Activated T-cell treated with anti-CD3 and anti-CD28 coated beads, Interleukin-2, amount 50 U/mL, for 24 hours (primary cell): ENCODE data around the gene CCDC85A.

ENCODE experiments used
- DNase-seq: peaks from one replicate; pipeline ENCODE4 v3.0.0-alpha.2; 2020
- H3K27ac Mint-ChIP-seq: 2 replicates; pipeline ENCODE4 v1.8.0; 2020; ENCODE audit warnings: mild to moderate bottlenecking, mixed read lengths
- H3K27me3 Mint-ChIP-seq: 2 replicates; pipeline ENCODE4 v1.8.0; 2020; ENCODE audit warnings: mixed read lengths
- H3K36me3 Mint-ChIP-seq: 2 replicates; pipeline ENCODE4 v1.8.0; 2020; ENCODE audit warnings: low read depth, mixed read lengths
- H3K4me1 Mint-ChIP-seq: 2 replicates; pipeline ENCODE4 v1.8.0; 2020; ENCODE audit warnings: low read depth, mixed read lengths
- H3K4me3 Mint-ChIP-seq: 2 replicates; pipeline ENCODE4 v1.8.0; 2020; ENCODE audit warnings: mild to moderate bottlenecking, moderate library complexity, mixed read lengths
- H3K9me3 Mint-ChIP-seq: 2 replicates; pipeline ENCODE4 v1.8.0; 2020; ENCODE audit warnings: mixed read lengths

The CCDC85A gene

GRCh38 chr2:56240210-56240609 is 56.4 kb downstream of the CCDC85A start:
- no peaks in the 10 kb centered on the region for H3K36me3 Mint-ChIP-seq
- no peak overlapping the region for H3K4me3 Mint-ChIP-seq
- H3K9me3 Mint-ChIP-seq, result peaks cover 8% of the 10 kb centered on the region
- no peaks in the 10 kb centered on the region for H3K27me3 Mint-ChIP-seq
- no peak overlapping the region for H3K27ac Mint-ChIP-seq
- H3K4me1 Mint-ChIP-seq, result no peaks in the 10 kb centered on the region
- DNase-seq, result no peak

GRCh38 chr2:56244506-56244905 is 60.7 kb downstream of the CCDC85A start:
- Mint-ChIP-seq H3K9me3 (peaks cover 10% of the 10 kb centered on the region), H3K4me1 (no peaks in the 10 kb centered on the region), H3K36me3 (no peaks in the 10 kb centered on the region), H3K27ac (no peak overlapping the region), H3K27me3 (no peaks in the 10 kb centered on the region), H3K4me3 (no peak overlapping the region)
- DNase-seq, result no peak

DNA sequence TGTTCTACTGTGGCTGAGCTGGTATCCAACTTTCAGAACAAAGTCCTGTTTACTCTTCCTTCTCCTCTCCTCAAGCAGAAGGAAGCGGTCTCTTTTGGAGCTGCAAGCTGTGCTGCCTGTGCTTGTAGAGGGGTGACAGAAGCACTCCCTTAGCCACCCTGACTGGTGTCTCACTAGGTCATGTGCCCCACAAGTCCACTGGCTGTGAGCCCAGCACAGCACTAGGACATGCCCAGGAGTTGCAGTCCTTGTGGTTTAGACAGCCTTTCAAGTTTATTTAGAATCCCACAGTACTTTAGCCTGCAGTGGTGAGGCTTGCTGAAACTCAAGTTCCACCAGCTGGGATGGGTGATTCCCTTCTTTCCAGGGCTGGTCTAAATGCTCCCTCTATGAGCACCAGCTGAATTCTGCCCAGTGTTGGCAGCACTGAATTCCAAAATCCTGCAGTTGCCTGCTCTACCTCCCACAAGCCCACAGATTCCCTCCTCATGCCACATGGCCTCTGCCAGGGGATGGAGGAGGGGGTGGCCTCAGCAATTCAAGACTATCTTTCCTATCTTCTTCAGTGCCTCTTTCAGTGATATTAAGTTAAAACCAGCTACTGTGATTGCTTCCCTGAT is 61.2 kb downstream of the CCDC85A start:
- DNase-seq, result no peak
- H3K27ac Mint-ChIP-seq, result no peak overlapping the region
- peaks cover 10% of the 10 kb centered on the region for H3K9me3 Mint-ChIP-seq
- H3K36me3 Mint-ChIP-seq, result no peaks in the 10 kb centered on the region
- H3K27me3 Mint-ChIP-seq, result no peaks in the 10 kb centered on the region
- no peak overlapping the region for H3K4me3 Mint-ChIP-seq
- no peaks in the 10 kb centered on the region for H3K4me1 Mint-ChIP-seq

GRCh38 chr2:56248965-56249742 is 65.4 kb downstream of the CCDC85A start:
- no peak for DNase-seq
- Mint-ChIP-seq H3K27ac (no peak overlapping the region), H3K36me3 (no peaks in the 10 kb centered on the region), H3K9me3 (peaks cover 3% of the 10 kb centered on the region), H3K4me3 (no peak overlapping the region), H3K27me3 (no peaks in the 10 kb centered on the region), H3K4me1 (no peaks in the 10 kb centered on the region)

GRCh38 chr2:56250153-56250729 is 66.5 kb downstream of the CCDC85A start:
- Mint-ChIP-seq H3K27me3 (no peaks in the 10 kb centered on the region), H3K4me1 (no peaks in the 10 kb centered on the region), H3K27ac (no peak overlapping the region), H3K9me3 (peaks cover 3% of the 10 kb centered on the region), H3K36me3 (no peaks in the 10 kb centered on the region), H3K4me3 (no peak overlapping the region)
- no peak for DNase-seq

DNA sequence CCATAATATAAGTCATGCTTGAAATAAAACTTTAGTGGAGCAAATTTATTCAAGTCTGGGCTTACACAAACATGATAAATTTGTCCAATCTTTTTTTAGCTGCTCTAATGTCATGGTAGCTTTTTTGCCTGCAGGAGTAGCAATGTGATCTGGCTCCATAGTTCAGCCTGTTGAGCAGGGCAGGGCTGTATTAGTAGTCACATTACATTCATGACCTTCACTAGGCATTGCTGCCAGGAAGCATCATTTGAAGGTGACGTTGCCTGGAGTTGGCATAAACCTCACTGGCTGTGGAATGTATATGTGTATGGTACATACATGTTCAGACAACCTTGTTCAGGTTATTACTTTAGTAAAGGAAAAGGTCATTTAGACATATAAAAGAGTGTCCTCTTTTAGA is 76.6 kb downstream of the CCDC85A start:
- H3K4me1 Mint-ChIP-seq, result no peaks in the 10 kb centered on the region
- no peaks in the 10 kb centered on the region for H3K27me3 Mint-ChIP-seq
- H3K4me3 Mint-ChIP-seq, result no peak overlapping the region
- no peaks in the 10 kb centered on the region for H3K36me3 Mint-ChIP-seq
- DNase-seq, result no peak
- no peaks in the 10 kb centered on the region for H3K9me3 Mint-ChIP-seq
- no peak overlapping the region for H3K27ac Mint-ChIP-seq

- no peak overlapping the region for H3K27ac Mint-ChIP-seq
- no peaks in the 10 kb centered on the region for H3K4me1 Mint-ChIP-seq
- H3K4me3 Mint-ChIP-seq, result no peak overlapping the region
- H3K9me3 Mint-ChIP-seq, result no peaks in the 10 kb centered on the region
- no peaks in the 10 kb centered on the region for H3K27me3 Mint-ChIP-seq
- no peak for DNase-seq
- no peaks in the 10 kb centered on the region for H3K36me3 Mint-ChIP-seq
Measured at GRCh38 chr2:56262241-56262640, 78.5 kb downstream of the CCDC85A start.

- no peak overlapping the region for H3K27ac Mint-ChIP-seq
- H3K36me3 Mint-ChIP-seq, result no peaks in the 10 kb centered on the region
- H3K4me3 Mint-ChIP-seq, result no peak overlapping the region
- no peaks in the 10 kb centered on the region for H3K9me3 Mint-ChIP-seq
- H3K27me3 Mint-ChIP-seq, result no peaks in the 10 kb centered on the region
- DNase-seq, result no peak
- H3K4me1 Mint-ChIP-seq, result no peaks in the 10 kb centered on the region
Measured at GRCh38 chr2:56263876-56264275, 80.1 kb downstream of the CCDC85A start.

- Mint-ChIP-seq H3K9me3 (no peaks in the 10 kb centered on the region), H3K27me3 (no peaks in the 10 kb centered on the region), H3K4me3 (no peak overlapping the region), H3K36me3 (no peaks in the 10 kb centered on the region), H3K4me1 (no peaks in the 10 kb centered on the region), H3K27ac (no peak overlapping the region)
- DNase-seq, result no peak
Measured at GRCh38 chr2:56266761-56267414, 83.1 kb downstream of the CCDC85A start.

DNA sequence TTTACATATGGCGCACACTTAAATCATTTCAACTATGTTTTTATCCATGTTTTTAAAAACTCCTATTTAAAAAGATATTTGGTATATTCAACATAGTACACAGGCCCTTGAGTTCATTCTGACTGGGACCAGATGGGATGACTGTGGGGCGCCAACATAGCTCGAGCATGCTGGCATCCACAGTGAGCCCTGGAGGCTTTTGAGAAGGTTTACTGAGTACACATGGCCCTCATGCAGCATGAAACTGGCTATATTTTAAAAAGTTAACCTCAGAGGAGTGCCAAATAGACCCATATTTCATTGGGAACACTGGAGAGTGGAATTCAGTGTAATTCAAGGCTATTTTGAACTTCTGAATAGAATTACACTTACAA is 83.6 kb downstream of the CCDC85A start:
- Mint-ChIP-seq H3K27ac (no peak overlapping the region), H3K4me1 (no peaks in the 10 kb centered on the region), H3K4me3 (no peak overlapping the region), H3K9me3 (no peaks in the 10 kb centered on the region), H3K27me3 (no peaks in the 10 kb centered on the region), H3K36me3 (no peaks in the 10 kb centered on the region)
- DNase-seq, result no peak

DNA sequence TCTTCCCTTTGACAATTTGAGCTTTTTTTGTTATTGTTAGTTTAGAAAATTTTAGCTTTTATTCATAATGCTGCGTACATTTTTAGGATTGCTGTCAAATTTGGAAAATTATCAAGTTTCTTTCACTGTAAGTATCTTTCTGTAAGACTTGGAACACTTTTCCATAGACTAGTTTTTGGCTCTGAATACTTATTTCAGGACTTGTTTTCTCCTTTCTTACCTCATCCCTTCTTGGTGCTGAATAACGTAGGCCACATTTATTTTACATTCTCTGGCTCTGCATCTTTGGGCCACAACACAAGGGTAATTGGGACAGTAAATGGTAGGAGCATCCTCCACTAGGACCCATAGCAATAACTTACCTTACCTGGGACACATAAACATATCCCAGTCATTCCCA is 85.1 kb downstream of the CCDC85A start:
- no peak overlapping the region for H3K27ac Mint-ChIP-seq
- H3K9me3 Mint-ChIP-seq, result no peaks in the 10 kb centered on the region
- no peaks in the 10 kb centered on the region for H3K4me1 Mint-ChIP-seq
- no peaks in the 10 kb centered on the region for H3K27me3 Mint-ChIP-seq
- no peaks in the 10 kb centered on the region for H3K36me3 Mint-ChIP-seq
- H3K4me3 Mint-ChIP-seq, result no peak overlapping the region
- no peak for DNase-seq

- no peaks in the 10 kb centered on the region for H3K27me3 Mint-ChIP-seq
- H3K9me3 Mint-ChIP-seq, result no peaks in the 10 kb centered on the region
- H3K27ac Mint-ChIP-seq, result no peak overlapping the region
- no peak overlapping the region for H3K4me3 Mint-ChIP-seq
- no peaks in the 10 kb centered on the region for H3K36me3 Mint-ChIP-seq
- no peaks in the 10 kb centered on the region for H3K4me1 Mint-ChIP-seq
- DNase-seq, result no peak
Measured at GRCh38 chr2:56271275-56271674, 87.5 kb downstream of the CCDC85A start.

GRCh38 chr2:56285224-56285623 is 101.4 kb downstream of the CCDC85A start:
- no peaks in the 10 kb centered on the region for H3K27me3 Mint-ChIP-seq
- no peaks in the 10 kb centered on the region for H3K4me1 Mint-ChIP-seq
- no peak overlapping the region for H3K4me3 Mint-ChIP-seq
- no peak overlapping the region for H3K27ac Mint-ChIP-seq
- peaks cover 8% of the 10 kb centered on the region for H3K9me3 Mint-ChIP-seq
- DNase-seq, result no peak
- H3K36me3 Mint-ChIP-seq, result no peaks in the 10 kb centered on the region

- H3K4me1 Mint-ChIP-seq, result no peaks in the 10 kb centered on the region
- no peaks in the 10 kb centered on the region for H3K36me3 Mint-ChIP-seq
- no peak overlapping the region for H3K4me3 Mint-ChIP-seq
- H3K27ac Mint-ChIP-seq, result no peak overlapping the region
- H3K9me3 Mint-ChIP-seq, result peaks cover 8% of the 10 kb centered on the region
- no peaks in the 10 kb centered on the region for H3K27me3 Mint-ChIP-seq
- DNase-seq, result no peak
Measured at GRCh38 chr2:56286936-56287335, 103.1 kb downstream of the CCDC85A start.

DNA sequence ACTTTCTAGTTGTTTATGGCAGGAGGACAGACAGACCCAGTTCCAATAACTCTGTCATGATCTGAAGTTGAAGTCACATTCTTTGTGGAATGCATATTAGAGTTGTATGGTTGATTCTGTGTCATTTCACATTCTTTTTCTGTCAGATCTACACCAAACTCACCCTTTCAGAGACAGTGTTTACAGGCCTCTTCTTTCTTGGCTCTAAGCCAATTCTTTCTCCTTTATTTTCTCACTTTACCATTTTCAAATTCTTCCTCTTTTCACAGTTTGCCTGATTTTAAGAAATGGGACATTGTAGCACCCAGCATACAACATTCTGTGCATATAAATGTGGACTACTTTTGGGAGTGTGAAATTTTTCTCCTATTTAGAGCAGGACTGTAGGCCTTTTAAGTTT is 103.7 kb downstream of the CCDC85A start:
- no peak overlapping the region for H3K4me3 Mint-ChIP-seq
- DNase-seq, result no peak
- H3K27ac Mint-ChIP-seq, result no peak overlapping the region
- no peaks in the 10 kb centered on the region for H3K27me3 Mint-ChIP-seq
- H3K36me3 Mint-ChIP-seq, result no peaks in the 10 kb centered on the region
- H3K4me1 Mint-ChIP-seq, result no peaks in the 10 kb centered on the region
- H3K9me3 Mint-ChIP-seq, result peaks cover 8% of the 10 kb centered on the region
